ENCODE data around the gene DLG2.

Gene DLG2

GRCh38 chr11:84902445-84902844 is 724.7 kb downstream of the DLG2 start:
- Histone ChIP-seq H3K36me3 (ENCODE audit: control insufficient read depth, insufficient read depth, low read length) (no peaks in the 10 kb centered on the region), H3K9me3 (ENCODE audit: control insufficient read depth, insufficient read depth, low read length) (no peaks in the 10 kb centered on the region), H3K4me1 (ENCODE audit: control insufficient read depth, insufficient read depth, low read length) (no peaks in the 10 kb centered on the region), H3K27me3 (ENCODE audit: control insufficient read depth, insufficient read depth, low read length) (no peaks in the 10 kb centered on the region), H3K9ac (ENCODE audit: low read depth, low read length) (no peak overlapping the region), H3K4me3 (ENCODE audit: low read depth, low read length) (no peak overlapping the region)

GRCh38 chr11:84901991-84902390 is 725.2 kb downstream of the DLG2 start:
- Histone ChIP-seq H3K27me3 (ENCODE audit: control insufficient read depth, insufficient read depth, low read length) (no peaks in the 10 kb centered on the region), H3K4me3 (ENCODE audit: low read depth, low read length) (no peak overlapping the region), H3K36me3 (ENCODE audit: control insufficient read depth, insufficient read depth, low read length) (no peaks in the 10 kb centered on the region), H3K4me1 (ENCODE audit: control insufficient read depth, insufficient read depth, low read length) (no peaks in the 10 kb centered on the region), H3K9me3 (ENCODE audit: control insufficient read depth, insufficient read depth, low read length) (no peaks in the 10 kb centered on the region), H3K9ac (ENCODE audit: low read depth, low read length) (no peak overlapping the region)

GRCh38 chr11:84899740-84900139 is 727.4 kb downstream of the DLG2 start:
- Histone ChIP-seq H3K27me3 (ENCODE audit: control insufficient read depth, insufficient read depth, low read length) (no peaks in the 10 kb centered on the region), H3K36me3 (ENCODE audit: control insufficient read depth, insufficient read depth, low read length) (no peaks in the 10 kb centered on the region), H3K9me3 (ENCODE audit: control insufficient read depth, insufficient read depth, low read length) (no peaks in the 10 kb centered on the region), H3K9ac (ENCODE audit: low read depth, low read length) (no peak overlapping the region), H3K4me1 (ENCODE audit: control insufficient read depth, insufficient read depth, low read length) (no peaks in the 10 kb centered on the region), H3K4me3 (ENCODE audit: low read depth, low read length) (no peak overlapping the region)

- H3K4me3 ChIP-seq (ENCODE audit: low read depth, low read length): no peak overlapping the region
- H3K9me3 ChIP-seq (ENCODE audit: control insufficient read depth, insufficient read depth, low read length): no peaks in the 10 kb centered on the region
- no peaks in the 10 kb centered on the region for H3K27me3 ChIP-seq (ENCODE audit: control insufficient read depth, insufficient read depth, low read length)
- H3K4me1 ChIP-seq (ENCODE audit: control insufficient read depth, insufficient read depth, low read length): no peaks in the 10 kb centered on the region
- H3K36me3 ChIP-seq (ENCODE audit: control insufficient read depth, insufficient read depth, low read length): no peaks in the 10 kb centered on the region
- H3K9ac ChIP-seq (ENCODE audit: low read depth, low read length): no peak overlapping the region
Measured at GRCh38 chr11:84899134-84899533, 728.0 kb downstream of the DLG2 start.

GRCh38 chr11:84894666-84895065 is 732.5 kb downstream of the DLG2 start:
- H3K4me1 ChIP-seq (ENCODE audit: control insufficient read depth, insufficient read depth, low read length): no peaks in the 10 kb centered on the region
- no peak overlapping the region for H3K4me3 ChIP-seq (ENCODE audit: low read depth, low read length)
- no peaks in the 10 kb centered on the region for H3K36me3 ChIP-seq (ENCODE audit: control insufficient read depth, insufficient read depth, low read length)
- H3K9me3 ChIP-seq (ENCODE audit: control insufficient read depth, insufficient read depth, low read length): no peaks in the 10 kb centered on the region
- H3K9ac ChIP-seq (ENCODE audit: low read depth, low read length): no peak overlapping the region
- H3K27me3 ChIP-seq (ENCODE audit: control insufficient read depth, insufficient read depth, low read length): no peaks in the 10 kb centered on the region

GRCh38 chr11:84890676-84891075 is 736.5 kb downstream of the DLG2 start:
- no peaks in the 10 kb centered on the region for H3K36me3 ChIP-seq (ENCODE audit: control insufficient read depth, insufficient read depth, low read length)
- no peaks in the 10 kb centered on the region for H3K9me3 ChIP-seq (ENCODE audit: control insufficient read depth, insufficient read depth, low read length)
- no peaks in the 10 kb centered on the region for H3K27me3 ChIP-seq (ENCODE audit: control insufficient read depth, insufficient read depth, low read length)
- no peaks in the 10 kb centered on the region for H3K4me1 ChIP-seq (ENCODE audit: control insufficient read depth, insufficient read depth, low read length)
- no peak overlapping the region for H3K9ac ChIP-seq (ENCODE audit: low read depth, low read length)
- H3K4me3 ChIP-seq (ENCODE audit: low read depth, low read length): no peak overlapping the region

GRCh38 chr11:84889556-84889955 is 737.6 kb downstream of the DLG2 start:
- H3K4me3 ChIP-seq (ENCODE audit: low read depth, low read length): no peak overlapping the region
- no peaks in the 10 kb centered on the region for H3K27me3 ChIP-seq (ENCODE audit: control insufficient read depth, insufficient read depth, low read length)
- H3K9ac ChIP-seq (ENCODE audit: low read depth, low read length): no peak overlapping the region
- no peaks in the 10 kb centered on the region for H3K36me3 ChIP-seq (ENCODE audit: control insufficient read depth, insufficient read depth, low read length)
- no peaks in the 10 kb centered on the region for H3K4me1 ChIP-seq (ENCODE audit: control insufficient read depth, insufficient read depth, low read length)
- no peaks in the 10 kb centered on the region for H3K9me3 ChIP-seq (ENCODE audit: control insufficient read depth, insufficient read depth, low read length)

GRCh38 chr11:84887055-84887629 is 740.0 kb downstream of the DLG2 start:
- no peaks in the 10 kb centered on the region for H3K27me3 ChIP-seq (ENCODE audit: control insufficient read depth, insufficient read depth, low read length)
- no peak overlapping the region for H3K9ac ChIP-seq (ENCODE audit: low read depth, low read length)
- H3K36me3 ChIP-seq (ENCODE audit: control insufficient read depth, insufficient read depth, low read length): no peaks in the 10 kb centered on the region
- no peaks in the 10 kb centered on the region for H3K4me1 ChIP-seq (ENCODE audit: control insufficient read depth, insufficient read depth, low read length)
- no peaks in the 10 kb centered on the region for H3K9me3 ChIP-seq (ENCODE audit: control insufficient read depth, insufficient read depth, low read length)
- no peak overlapping the region for H3K4me3 ChIP-seq (ENCODE audit: low read depth, low read length)

GRCh38 chr11:84886344-84886743 is 740.8 kb downstream of the DLG2 start:
- Histone ChIP-seq H3K9me3 (ENCODE audit: control insufficient read depth, insufficient read depth, low read length) (no peaks in the 10 kb centered on the region), H3K9ac (ENCODE audit: low read depth, low read length) (no peak overlapping the region), H3K4me3 (ENCODE audit: low read depth, low read length) (no peak overlapping the region), H3K4me1 (ENCODE audit: control insufficient read depth, insufficient read depth, low read length) (no peaks in the 10 kb centered on the region), H3K36me3 (ENCODE audit: control insufficient read depth, insufficient read depth, low read length) (no peaks in the 10 kb centered on the region), H3K27me3 (ENCODE audit: control insufficient read depth, insufficient read depth, low read length) (no peaks in the 10 kb centered on the region)

GRCh38 chr11:84884836-84885235 is 742.3 kb downstream of the DLG2 start:
- Histone ChIP-seq H3K36me3 (ENCODE audit: control insufficient read depth, insufficient read depth, low read length) (no peaks in the 10 kb centered on the region), H3K4me3 (ENCODE audit: low read depth, low read length) (no peak overlapping the region), H3K27me3 (ENCODE audit: control insufficient read depth, insufficient read depth, low read length) (no peaks in the 10 kb centered on the region), H3K9ac (ENCODE audit: low read depth, low read length) (no peak overlapping the region), H3K9me3 (ENCODE audit: control insufficient read depth, insufficient read depth, low read length) (no peaks in the 10 kb centered on the region), H3K4me1 (ENCODE audit: control insufficient read depth, insufficient read depth, low read length) (no peaks in the 10 kb centered on the region)

- no peak overlapping the region for H3K9ac ChIP-seq (ENCODE audit: low read depth, low read length)
- H3K36me3 ChIP-seq (ENCODE audit: control insufficient read depth, insufficient read depth, low read length): no peaks in the 10 kb centered on the region
- no peak overlapping the region for H3K4me3 ChIP-seq (ENCODE audit: low read depth, low read length)
- no peaks in the 10 kb centered on the region for H3K4me1 ChIP-seq (ENCODE audit: control insufficient read depth, insufficient read depth, low read length)
- H3K27me3 ChIP-seq (ENCODE audit: control insufficient read depth, insufficient read depth, low read length): no peaks in the 10 kb centered on the region
- no peaks in the 10 kb centered on the region for H3K9me3 ChIP-seq (ENCODE audit: control insufficient read depth, insufficient read depth, low read length)
Measured at GRCh38 chr11:84882056-84882455, 745.1 kb downstream of the DLG2 start.

- H3K27me3 ChIP-seq (ENCODE audit: control insufficient read depth, insufficient read depth, low read length): no peaks in the 10 kb centered on the region
- no peaks in the 10 kb centered on the region for H3K9me3 ChIP-seq (ENCODE audit: control insufficient read depth, insufficient read depth, low read length)
- no peak overlapping the region for H3K4me3 ChIP-seq (ENCODE audit: low read depth, low read length)
- no peaks in the 10 kb centered on the region for H3K36me3 ChIP-seq (ENCODE audit: control insufficient read depth, insufficient read depth, low read length)
- H3K9ac ChIP-seq (ENCODE audit: low read depth, low read length): no peak overlapping the region
- no peaks in the 10 kb centered on the region for H3K4me1 ChIP-seq (ENCODE audit: control insufficient read depth, insufficient read depth, low read length)
Measured at GRCh38 chr11:84871116-84871515, 756.0 kb downstream of the DLG2 start.
